Measurements from ENCODE around the gene TXNDC12.
A peak's percentile ranks its signal among the peaks of the same experiment; 100 is the strongest.
"Not testable (repeated sequence)": the region's sequence is repeated elsewhere in the genome, so short reads cannot be mapped to it uniquely, and the experiment has no call there.

Gene TXNDC12

GRCh38 chr1:52055066-52055865, at the start of gene TXNDC12:
Gene TXNDC12 (minus strand): TSS chr1:52055191. CDS start chr1:52055096, 95 bp downstream.
- DNase-seq, result peak; percentile 90

DNA sequence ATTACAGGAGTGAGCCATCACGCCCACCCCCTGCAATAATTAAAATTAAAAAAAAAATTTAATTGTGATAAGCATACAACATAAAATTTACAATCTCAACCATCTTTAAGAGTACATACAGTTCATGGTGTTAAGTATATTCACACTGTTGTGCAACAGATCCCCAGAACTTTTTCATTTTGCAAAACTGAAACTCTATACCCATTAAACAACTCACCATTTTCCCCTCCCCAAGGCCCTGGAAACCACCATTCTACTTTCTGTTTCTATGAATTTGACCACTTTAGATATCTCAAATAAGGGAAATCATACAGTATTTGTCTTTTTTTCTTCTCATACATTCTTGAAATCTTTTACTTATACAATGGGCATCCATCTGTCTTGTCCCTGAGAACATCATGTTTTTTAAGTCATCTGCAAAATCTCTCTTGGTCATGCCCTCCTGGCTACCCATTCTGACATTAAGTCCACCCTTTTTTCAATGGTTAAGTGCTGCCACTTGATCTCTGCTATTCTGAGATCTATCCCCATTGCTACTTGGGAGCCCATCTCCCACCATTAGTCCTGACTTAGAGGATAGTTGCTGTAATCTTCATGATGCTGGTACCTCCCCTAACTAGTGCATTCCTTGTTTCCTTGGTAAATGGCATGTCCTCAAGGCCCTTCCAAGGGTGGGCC, 47.5 kb upstream of the TXNDC12 start:
- DNase-seq, result no peak

DNA sequence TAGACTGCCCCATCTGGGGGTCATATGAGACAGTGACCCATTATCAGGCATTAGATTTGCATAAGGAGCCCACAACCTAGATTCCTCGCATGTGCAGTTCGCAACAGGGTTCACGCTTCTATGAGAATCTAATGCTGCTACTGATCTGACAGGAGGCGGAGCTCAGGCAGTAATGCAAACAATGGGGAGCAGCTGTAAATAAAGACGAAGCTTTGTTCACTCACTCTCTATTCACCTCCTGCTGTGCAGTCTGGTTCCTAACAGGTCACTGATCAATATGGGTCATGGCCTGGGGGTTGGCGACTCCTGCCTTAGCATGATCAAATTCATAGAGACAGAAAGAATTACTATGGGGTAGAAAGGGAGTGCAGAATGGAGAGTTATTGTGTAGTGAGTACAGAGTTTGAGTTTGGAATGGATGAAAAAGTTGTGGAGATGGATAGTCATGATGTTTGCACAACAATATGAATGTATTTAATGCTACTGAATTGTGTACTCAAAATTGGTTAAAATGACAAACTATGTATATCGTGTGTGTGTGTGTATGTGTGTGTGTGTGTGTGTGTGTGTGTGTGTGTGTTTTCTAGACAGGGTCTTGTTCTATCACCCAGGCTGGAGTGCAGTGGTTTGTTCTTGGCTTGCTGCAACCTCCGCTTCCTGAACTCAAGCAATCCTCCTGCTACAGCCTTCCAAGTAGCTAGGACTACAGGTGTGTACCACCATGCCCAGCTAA, 43.3 kb upstream of the TXNDC12 start:
- DNase-seq, result peak; percentile 73

DNA sequence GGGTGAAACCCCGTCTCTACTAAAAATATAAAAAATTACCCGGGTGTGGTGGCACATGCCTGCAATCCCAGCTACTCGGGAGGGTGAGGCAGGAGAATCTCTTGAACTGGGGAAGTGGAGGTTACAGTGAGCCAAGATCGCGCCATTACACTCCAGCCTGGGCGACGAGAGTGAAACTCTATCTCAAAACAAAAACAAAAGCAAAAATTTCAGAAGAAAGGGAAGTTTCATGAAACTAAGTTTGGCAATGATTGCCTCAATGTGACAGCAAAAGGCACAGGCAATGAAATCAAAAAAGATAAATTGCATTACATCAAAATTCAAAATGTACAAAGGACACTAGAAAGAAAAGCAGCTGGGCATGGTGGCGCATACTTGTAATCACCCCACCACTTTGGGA, 41.2 kb upstream of the TXNDC12 start:
- DNase-seq, result no peak

GRCh38 chr1:52094300-52094699, 39.3 kb upstream of the TXNDC12 start:
- not testable (repeated sequence) for DNase-seq

- DNase-seq, result not testable (repeated sequence)
These were observed 32.9 kb upstream of the TXNDC12 start for GRCh38 chr1:52087892-52088291.

DNA sequence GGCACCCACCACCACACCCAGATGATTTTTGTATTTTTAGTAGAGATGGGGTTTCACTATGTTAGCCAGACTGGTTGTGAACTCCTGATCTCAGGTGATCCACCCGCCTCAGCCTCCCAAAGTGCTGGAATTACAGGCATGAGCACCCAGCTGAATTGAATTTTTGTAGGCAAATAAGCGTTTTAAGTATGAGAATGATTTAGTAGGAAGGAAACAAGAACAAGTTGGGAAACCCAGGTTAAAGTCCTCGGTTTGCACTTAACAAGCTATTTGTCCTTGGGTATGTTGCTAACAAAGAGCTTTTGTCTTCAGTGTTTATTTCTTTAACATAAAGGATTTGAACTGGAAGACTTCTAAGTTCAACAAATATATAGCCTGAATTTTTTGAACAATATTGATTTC, 25.0 kb upstream of the TXNDC12 start:
- no peak for DNase-seq

DNA sequence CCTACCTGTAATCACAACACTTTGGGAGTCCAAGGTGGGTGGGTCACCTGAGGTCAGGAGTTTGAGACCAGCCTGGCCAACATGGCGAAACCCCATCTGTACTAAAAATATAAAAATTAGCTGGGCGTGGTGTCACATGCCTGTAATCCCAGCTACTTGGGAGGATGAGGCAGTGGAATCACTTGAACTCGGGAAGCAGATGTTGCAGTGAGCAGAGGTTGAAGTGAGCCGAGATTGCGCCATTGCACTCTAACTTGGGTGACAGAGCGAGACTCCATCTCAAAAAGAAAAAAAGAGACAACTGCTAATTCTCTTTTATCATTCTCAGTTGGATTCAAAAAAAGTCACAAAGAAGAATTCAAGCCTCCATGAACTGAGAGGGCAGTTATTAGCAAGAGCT, 22.3 kb upstream of the TXNDC12 start:
- not testable (repeated sequence) for DNase-seq

DNA sequence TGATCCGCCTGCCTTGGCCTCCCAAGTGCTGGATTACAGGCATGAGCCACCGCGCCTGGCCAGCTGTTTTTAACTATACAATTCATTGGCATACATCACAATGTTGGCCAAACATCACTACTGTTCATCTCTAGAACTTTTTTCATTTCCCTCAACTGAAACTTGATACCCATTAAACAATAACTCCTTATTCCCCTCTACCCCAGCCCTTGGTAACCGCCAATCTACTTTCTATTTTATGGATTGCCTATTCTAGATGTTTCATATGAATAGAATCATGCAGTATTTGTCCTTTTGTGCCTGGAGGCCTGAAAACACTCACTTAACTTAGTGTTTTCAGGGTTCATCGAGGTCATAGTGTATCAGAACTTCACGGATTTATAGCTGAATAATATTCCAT, 17.3 kb upstream of the TXNDC12 start:
- DNase-seq, result no peak

DNA sequence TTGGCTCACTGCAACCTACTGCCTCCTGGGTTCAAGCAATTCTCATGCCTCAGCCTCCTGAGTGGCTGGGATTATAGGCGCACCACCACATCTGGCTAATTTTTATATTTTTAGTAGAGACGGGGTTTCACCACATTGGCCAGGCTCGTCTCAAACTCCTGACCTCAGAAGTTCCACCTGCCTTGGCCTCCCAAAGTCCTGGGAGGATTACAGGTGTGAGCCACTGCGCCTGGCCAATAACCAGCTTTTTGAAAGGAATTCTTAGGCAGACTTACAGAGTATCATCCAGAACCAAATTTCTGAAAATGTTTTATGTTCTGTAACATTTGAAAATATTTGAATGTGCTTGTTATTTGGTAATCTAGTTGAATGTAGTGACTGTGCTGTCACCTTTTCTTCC, 15.7 kb upstream of the TXNDC12 start:
- DNase-seq, result no peak

GRCh38 chr1:52063192-52063591, 8.2 kb upstream of the TXNDC12 start:
- no peak for DNase-seq

DNA sequence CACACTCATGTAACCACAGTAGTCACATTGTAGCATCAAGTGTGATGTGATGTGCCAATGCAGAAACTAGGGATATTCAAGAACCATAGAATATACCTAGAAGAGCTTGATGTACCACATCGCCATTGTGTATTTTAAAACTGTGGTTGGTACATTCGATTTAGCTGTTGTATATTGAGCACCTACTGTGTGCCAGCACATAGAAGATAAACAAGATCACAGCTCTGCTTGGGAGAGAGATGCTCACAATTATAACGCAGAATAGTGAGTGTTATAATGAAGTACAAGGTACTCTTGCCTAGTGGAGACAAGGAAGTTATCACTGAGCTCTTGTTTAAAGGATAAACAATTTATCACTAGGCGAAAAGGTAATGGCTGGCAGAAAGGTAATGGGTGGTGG, 5.8 kb upstream of the TXNDC12 start:
- DNase-seq, result no peak

- DNase-seq, result no peak
These were observed 4.9 kb upstream of the TXNDC12 start for GRCh38 chr1:52059888-52060287.

DNA sequence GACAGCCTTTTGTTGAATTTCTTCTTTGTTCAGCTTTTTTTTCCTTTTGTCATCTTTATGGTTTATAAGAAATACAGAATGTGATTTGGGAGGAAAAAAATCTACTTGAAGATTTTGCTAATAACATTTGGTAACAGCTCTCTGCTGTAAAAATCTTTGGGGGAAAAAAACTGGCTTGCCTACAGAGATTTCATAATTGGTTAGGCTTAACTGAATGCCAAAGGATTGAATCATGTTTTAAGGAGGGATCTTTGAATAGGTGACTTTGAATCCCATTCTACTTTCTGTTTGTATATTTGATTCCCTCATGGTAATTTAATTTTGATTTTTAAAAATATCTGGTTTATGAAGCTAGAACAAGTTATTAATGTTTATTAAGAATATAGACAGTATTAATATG, 4.3 kb upstream of the TXNDC12 start:
- no peak for DNase-seq

GRCh38 chr1:52057876-52058415, 3.0 kb upstream of the TXNDC12 start:
- no peak for DNase-seq

GRCh38 chr1:52057255-52057654, 2.3 kb upstream of the TXNDC12 start:
- no peak for DNase-seq

DNA sequence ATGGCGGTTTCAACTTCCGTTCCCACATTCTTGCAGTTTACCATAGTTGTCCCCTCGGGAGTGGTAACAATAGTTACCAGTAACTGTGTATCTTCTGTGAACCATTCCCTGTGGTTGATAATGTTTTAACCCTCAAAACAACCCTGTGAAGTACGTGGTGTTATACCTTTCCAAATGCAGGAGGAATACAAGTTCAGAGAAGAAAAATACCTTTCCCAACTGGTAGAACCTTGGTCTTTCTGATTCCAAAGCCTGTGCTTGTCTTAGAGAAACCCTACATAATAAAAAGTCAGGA, 1.9 kb upstream of the TXNDC12 start:
- DNase-seq, result no peak

- DNase-seq, result peak; percentile 95
These were observed 1.4 kb upstream of the TXNDC12 start, which contains the start of gene BTF3L4 for GRCh38 chr1:52056163-52056936. Gene BTF3L4 (plus strand): TSS chr1:52056295. CDS start chr1:52059848, 3,553 bp downstream.

DNA sequence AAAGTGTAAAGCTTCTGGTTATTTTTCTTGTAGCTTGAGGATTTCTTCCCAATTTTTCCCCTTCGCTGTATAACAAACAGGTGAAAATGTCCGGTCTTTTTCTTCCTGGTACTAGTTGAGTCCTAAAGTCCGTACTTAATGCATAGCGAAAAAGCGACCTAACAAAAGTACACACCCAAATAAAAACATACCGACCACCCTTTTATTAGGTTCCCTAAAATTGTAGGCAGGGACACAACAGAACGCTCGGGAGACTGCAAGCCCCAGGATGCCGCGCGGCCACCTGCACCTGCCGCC, 823 bp upstream of the TXNDC12 start:
- DNase-seq, result no peak

GRCh38 chr1:52054496-52055065, 410 bp downstream of the TXNDC12 start:
- DNase-seq, result peak; percentile 7

DNA sequence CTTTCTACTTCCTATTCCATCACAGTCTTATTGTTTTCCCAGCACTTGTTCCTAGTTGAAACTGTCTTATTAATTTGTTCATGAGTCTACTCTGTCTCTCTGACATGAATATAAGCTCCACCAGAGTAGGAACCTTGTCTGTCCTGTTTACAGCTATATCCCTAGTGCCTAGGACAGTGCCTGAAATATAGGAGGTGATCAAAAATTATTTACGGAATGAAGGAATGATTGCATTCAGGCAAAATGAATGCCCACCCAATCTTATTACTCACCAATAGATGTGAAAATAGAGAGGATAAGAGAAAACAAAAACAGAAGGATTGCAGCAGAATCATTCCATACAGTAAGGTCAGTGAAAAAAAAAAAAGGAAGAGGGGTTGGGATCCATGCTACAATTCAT, 1.1 kb downstream of the TXNDC12 start:
- no peak for DNase-seq

GRCh38 chr1:52049337-52049736, 5.7 kb downstream of the TXNDC12 start:
- not testable (repeated sequence) for DNase-seq

Measured in NCI-H69 (cell line).